H1 (cell line): ENCODE measurements around the gene MMEL1. TPM values are rescaled to one million over a fixed set of nuclear protein-coding genes. Genes with fewer than 3 reads are reported as not detected.

Experiments used
- CTCF ChIA-PET: fragments of 300-600 bp; sonication (Branson Sonifier 250); formaldehyde crosslinking; loops from one replicate; lab custom pipeline; 2021; ENCODE audit not compliant: partially characterized antibody; lab: Charles Lee
- POLR2A ChIA-PET: fragments of 300-600 bp; sonication (Branson Sonifier 250); formaldehyde crosslinking; loops from one replicate; lab custom pipeline; 2021; ENCODE audit warnings: inconsistent platforms; ENCODE audit not compliant: partially characterized antibody; lab: Charles Lee
- DNase-seq, 2 experiments: peaks; one replicate each; pipeline versions ENCODE4 v3.0.0 to v3.0.0-alpha.2; 2010 to 2022; ENCODE audit warnings: low spot score in 2 of 2, low read depth in 1 of 2, mixed read lengths in 1 of 2
- FAIRE-seq: peaks from 2 replicates; lab custom pipeline; 2011; peaks lifted over from hg19 to GRCh38; lab: Jason Lieb, UNC
- H2AFZ ChIP-seq: 2 replicates; pipeline ENCODE4 v1.8.1; 2012; ENCODE audit warnings: low read length, inconsistent platforms
- H2AK5ac ChIP-seq: 2 replicates; pipeline ENCODE4 v1.6.1; 2013; ENCODE audit warnings: low read depth, low read length
- H2BK120ac ChIP-seq: replicated peaks from 2 replicates; pipeline ENCODE3; 2013; ENCODE audit warnings: low read depth, low read length, inconsistent platforms
- H2BK12ac ChIP-seq: 2 replicates; pipeline ENCODE4 v1.6.1; 2013; ENCODE audit warnings: low read depth, low read length
- H2BK15ac ChIP-seq: 2 replicates; pipeline ENCODE4 v1.6.1; 2013; ENCODE audit warnings: low read length
- H2BK20ac ChIP-seq: 2 replicates; pipeline ENCODE4 v1.6.1; 2013; ENCODE audit warnings: low read length
- H2BK5ac ChIP-seq: 2 replicates; pipeline ENCODE4 v1.6.1; 2013; ENCODE audit warnings: low read depth, low read length
- H3K14ac ChIP-seq: 2 replicates; pipeline ENCODE4 v1.6.1; 2013; ENCODE audit warnings: inconsistent platforms; ENCODE audit not compliant: insufficient read length
- H3K18ac ChIP-seq: 2 replicates; pipeline ENCODE4 v1.6.1; 2013; ENCODE audit warnings: low read length; ENCODE audit errors: extremely low read depth
- H3K23ac ChIP-seq: 2 replicates; pipeline ENCODE4 v1.6.1; 2013; ENCODE audit warnings: inconsistent platforms; ENCODE audit not compliant: insufficient read length
- H3K23me2 ChIP-seq: 2 replicates; pipeline ENCODE4 v1.6.1; 2013; ENCODE audit warnings: low read depth, low read length
- H3K27ac ChIP-seq: 2 replicates; pipeline ENCODE4 v1.6.1; 2011; ENCODE audit warnings: low read depth, low read length, inconsistent platforms
- H3K27me3 ChIP-seq, 4 experiments: replicated peaks in 1 of 4; 1 replicate in 1 of 4; 2 replicates in 3 of 4; pipeline versions ENCODE4 v1.6.1 to v1.8.1; 2011 to 2013; ENCODE audit warnings: low read length in 3 of 4, mild to moderate bottlenecking in 3 of 4, inconsistent platforms in 2 of 4, mixed read lengths in 2 of 4, moderate library complexity in 1 of 4; ENCODE audit not compliant: control insufficient read depth in 3 of 4, insufficient read depth in 3 of 4; ENCODE audit errors: extremely low read depth in 1 of 4
- H3K36me3 ChIP-seq, 4 experiments: 2 replicates each; pipeline versions ENCODE4 v1.6.1 to v1.8.1; 2011 to 2013; ENCODE audit warnings: mild to moderate bottlenecking in 4 of 4, low read length in 3 of 4, moderate library complexity in 2 of 4, control low read depth in 1 of 4, inconsistent platforms in 1 of 4; ENCODE audit not compliant: insufficient read depth in 4 of 4, control insufficient read depth in 2 of 4
- H3K4ac ChIP-seq: replicated peaks from 2 replicates; pipeline ENCODE3; 2013; ENCODE audit warnings: low read length, low read depth, mixed read lengths, inconsistent platforms; ENCODE audit not compliant: insufficient read length
- H3K4me1 ChIP-seq, 4 experiments: replicated peaks in 1 of 4; 1 replicate in 1 of 4; 2 replicates in 3 of 4; pipeline versions ENCODE4 v1.6.1 to v1.8.1; 2011 to 2013; ENCODE audit warnings: low read length in 3 of 4, inconsistent platforms in 2 of 4, mixed read lengths in 1 of 4; ENCODE audit not compliant: insufficient read depth in 4 of 4, control insufficient read depth in 3 of 4
- H3K4me2 ChIP-seq, 2 experiments: 2 replicates each; pipeline versions ENCODE4 v1.6.1 to v1.8.1; 2011 to 2013; ENCODE audit warnings: low read depth in 2 of 2, low read length in 2 of 2, control low read depth in 1 of 2, inconsistent platforms in 1 of 2, mild to moderate bottlenecking in 1 of 2; ENCODE audit not compliant: insufficient read depth in 1 of 2
- H3K4me3 ChIP-seq, 4 experiments: fragments of 200-600, 300-600 bp in 1 of 4; sonication (generic), shearing (Covaris generic), sonication (Bioruptor Twin) in 1 of 4; 2 replicates each; pipeline versions ENCODE4 v1.5.1 to v1.8.1; 2011 to 2016; ENCODE audit warnings: low read length in 4 of 4, low read depth in 3 of 4, control low read depth in 2 of 4, inconsistent platforms in 2 of 4, mild to moderate bottlenecking in 2 of 4, mixed read lengths in 1 of 4, moderate library complexity in 1 of 4; ENCODE audit not compliant: insufficient read depth in 2 of 4; ENCODE audit errors: extremely low read depth in 1 of 4
- H3K56ac ChIP-seq: replicated peaks from 2 replicates; pipeline ENCODE3; 2013; ENCODE audit warnings: low read depth, mild to moderate bottlenecking, mixed read lengths, low read length, inconsistent platforms; ENCODE audit not compliant: insufficient read length
- H3K79me1 ChIP-seq: 2 replicates; pipeline ENCODE4 v1.6.1; 2013; ENCODE audit warnings: low read depth, low read length, control low read depth
- H3K79me2 ChIP-seq, 2 experiments: 2 replicates each; pipeline versions ENCODE4 v1.6.1 to v1.8.1; 2012 to 2013; ENCODE audit warnings: low read length in 2 of 2, mild to moderate bottlenecking in 2 of 2, inconsistent platforms in 1 of 2; ENCODE audit not compliant: insufficient read depth in 2 of 2, control insufficient read depth in 1 of 2
- H3K9ac ChIP-seq, 4 experiments: replicated peaks in 1 of 4; 1 replicate in 1 of 4; 2 replicates in 3 of 4; pipeline versions ENCODE4 v1.6.1 to v1.8.1; 2011 to 2013; ENCODE audit warnings: low read depth in 3 of 4, low read length in 3 of 4, control low read depth in 2 of 4, mild to moderate bottlenecking in 2 of 4, moderate library complexity in 2 of 4, inconsistent platforms in 1 of 4; ENCODE audit errors: extremely low read depth in 1 of 4
- H3K9me3 ChIP-seq, 2 experiments: 2 replicates each; pipeline versions ENCODE4 v1.6.1 to v1.8.1; 2012 to 2013; ENCODE audit warnings: mild to moderate bottlenecking in 2 of 2, moderate library complexity in 2 of 2, control low read depth in 1 of 2, inconsistent platforms in 1 of 2, low read depth in 1 of 2, low read length in 1 of 2, mixed read lengths in 1 of 2; ENCODE audit not compliant: insufficient read depth in 2 of 2
- H4K20me1 ChIP-seq, 2 experiments: replicated peaks in 1 of 2; 2 replicates each; pipeline versions ENCODE3 to v1.8.1; 2011 to 2013; ENCODE audit warnings: inconsistent platforms in 2 of 2, low read length in 2 of 2, mild to moderate bottlenecking in 1 of 2; ENCODE audit not compliant: insufficient read depth in 2 of 2, control insufficient read depth in 1 of 2
- H4K5ac ChIP-seq: 2 replicates; pipeline ENCODE4 v1.6.1; 2013; ENCODE audit warnings: low read length, low read depth, mixed read lengths, inconsistent platforms; ENCODE audit not compliant: insufficient read length
- H4K8ac ChIP-seq: 2 replicates; pipeline ENCODE4 v1.8.0; 2013; ENCODE audit warnings: mild to moderate bottlenecking, moderate library complexity, low read length, inconsistent platforms; ENCODE audit not compliant: insufficient read depth; ENCODE audit errors: extremely low read depth
- H4K91ac ChIP-seq: replicated peaks from 2 replicates; pipeline ENCODE3; 2013; ENCODE audit warnings: low read length, mixed read lengths, inconsistent platforms; ENCODE audit not compliant: insufficient read length
- BCL11A ChIP-seq, 2 experiments: IDR thresholded peaks; one replicate each; pipeline ENCODE4 v1.6.1; 2011; ENCODE audit warnings: low read depth in 2 of 2, low read length in 2 of 2, mild to moderate bottlenecking in 2 of 2
- CEBPB ChIP-seq: IDR thresholded peaks from 2 replicates; pipeline ENCODE4 v1.6.1; 2012; ENCODE audit warnings: low read depth, low read length
- CHD2 ChIP-seq: IDR thresholded peaks from 2 replicates; pipeline ENCODE4 v1.6.1; 2012; ENCODE audit warnings: low read length, improper control_type of control experiment
- CREB1 ChIP-seq: IDR thresholded peaks from 2 replicates; pipeline ENCODE4 v1.6.1; 2012; ENCODE audit warnings: inconsistent platforms
- JUN ChIP-seq: IDR thresholded peaks from 2 replicates; pipeline ENCODE4 v1.6.1; 2011; ENCODE audit warnings: low read depth, mild to moderate bottlenecking, improper control_type of control experiment, low read length
- RFX5 ChIP-seq: IDR thresholded peaks from 2 replicates; pipeline ENCODE4 v1.6.1; 2011; ENCODE audit warnings: low read depth, low read length, improper control_type of control experiment, borderline replicate concordance
- RXRA ChIP-seq: IDR thresholded peaks from 2 replicates; pipeline ENCODE4 v1.6.1; 2011; ENCODE audit warnings: low read depth, mild to moderate bottlenecking, low read length, moderate library complexity; ENCODE audit not compliant: insufficient read depth
- SIRT6 ChIP-seq: IDR thresholded peaks from one replicate; pipeline ENCODE4 v1.7.1; 2012; ENCODE audit warnings: low read length, inconsistent platforms
- WGBS, 2 experiments: shearing (Covaris generic) in 1 of 2; methylation state at CpG; one replicate each; pipeline versions ENCODE4 v1.1.6 to v1.1.7; 2013 to 2015; ENCODE audit warnings: low lambda C conversion rate in 2 of 2, mixed read lengths in 2 of 2, inconsistent platforms in 1 of 2, low coverage in 1 of 2, missing lambda C conversion rate in 1 of 2; ENCODE audit not compliant: insufficient replicate concordance in 2 of 2, insufficient coverage in 1 of 2, insufficient read length in 1 of 2; ENCODE audit errors: extremely low coverage in 1 of 2, missing lambda C conversion rate in 1 of 2; 5-methylcytosine and 5-hydroxymethylcytosine counted together
- polyA plus RNA-seq, 7 experiments: library from polyadenylated mRNA; depleted of rRNA in 3 of 7; stranded (reverse) in 5 of 7; unstranded in 2 of 7; fragments of >200 nt in 5 of 7; fragments of 200-250 nt in 2 of 7; gene quantifications; 1 replicate in 5 of 7; 2 replicates in 1 of 7; 4 replicates in 1 of 7; pipeline versions ENCODE4 v1.2.1 to v1.2.3, GENCODE V29; 2011 to 2013; ENCODE audit warnings: missing spikeins in 2 of 7, mixed read lengths in 2 of 7
- total RNA-seq: library from RNA; stranded (reverse); fragmentation: NEBNext Ultra II Directional; extraction: Animal tissue kit (Norgen Biotek cat#: 25700); gene quantifications from 2 replicates; pipeline ENCODE4 v1.2.1, GENCODE V29; 2021
- TF ChIP-seq, protein P1 (sequence below): IDR thresholded peaks from 2 replicates; pipeline ENCODE4 v1.6.1; 2012; ENCODE audit warnings: inconsistent platforms

The MMEL1 gene
- total and polyA plus RNA-seq, 2 of the 8 experiments (the other 6 are each of a cell fraction or from before 2014, with no cell fraction given) = 0.91 to 1.7 TPM

DNA sequence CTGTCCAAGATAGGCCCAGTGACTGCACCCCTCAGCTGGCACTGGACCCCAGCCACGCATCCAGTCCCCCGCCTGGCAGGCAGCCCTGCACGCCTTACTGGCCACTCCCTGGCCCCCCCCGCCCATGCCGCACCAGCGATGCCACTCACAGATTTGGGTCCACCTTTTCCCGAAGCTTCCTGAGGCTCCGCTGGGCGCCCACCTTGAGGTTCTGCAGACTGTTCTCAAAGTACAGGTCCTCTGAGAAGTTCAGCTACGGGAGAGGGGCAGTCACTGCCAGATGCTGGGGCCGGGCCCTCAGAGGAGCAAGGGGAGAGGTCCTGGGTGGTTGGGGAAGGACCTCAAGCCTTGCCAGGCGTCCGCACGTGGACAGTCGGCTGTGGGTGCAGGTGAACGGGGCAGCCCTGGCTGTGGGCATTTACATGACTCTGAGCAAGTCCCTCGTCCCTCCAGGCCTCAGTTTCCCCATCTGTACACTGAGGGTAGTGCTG, 38.1 kb downstream of the MMEL1 start:
- H3K4me3 ChIP-seq = no peak overlapping the region
- no peaks in the 10 kb centered on the region for H4K20me1 ChIP-seq
- H3K79me1 ChIP-seq = no peaks in the 10 kb centered on the region
- no peak overlapping the region for H3K9ac ChIP-seq
- H3K23me2 ChIP-seq = no peaks in the 10 kb centered on the region
- H2BK5ac ChIP-seq = no peak overlapping the region
- no peak overlapping the region for H3K14ac ChIP-seq
- 90% methylated on average over 12 of the region's 17 CpGs; no CpG with 5 or more reads in 1 of the 2 experiments for WGBS, 2 experiments
- ChIA-PET CTCF (no interaction called here), POLR2A (no interaction called here)
- no peak overlapping the region for H3K4me2 ChIP-seq
- no peak overlapping the region for H3K4ac ChIP-seq
- H2AK5ac ChIP-seq = no peak overlapping the region
- H2BK12ac ChIP-seq = no peak overlapping the region
- peaks cover 0 to 12% of the 10 kb centered on the region in 2 experiments; a peak in 2 of 4 replicates for H3K9me3 ChIP-seq
- FAIRE-seq = no peak
- no peak overlapping the region for H3K27ac ChIP-seq
- no peak overlapping the region for H3K18ac ChIP-seq
- no peak overlapping the region for H4K8ac ChIP-seq
- no peaks in the 10 kb centered on the region for H3K79me2 ChIP-seq
- TF ChIP-seq BCL11A (IDR thresholded peaks at IDR 0.05; ENCODE audit: low read depth in 2 of 2, low read length in 2 of 2) (no peak), RFX5 (no peak), RXRA (no peak), SIRT6 (no peak), JUN (no peak), CEBPB (no peak), CREB1 (no peak), CHD2 (no peak)
- TF ChIP-seq, protein P1, sequence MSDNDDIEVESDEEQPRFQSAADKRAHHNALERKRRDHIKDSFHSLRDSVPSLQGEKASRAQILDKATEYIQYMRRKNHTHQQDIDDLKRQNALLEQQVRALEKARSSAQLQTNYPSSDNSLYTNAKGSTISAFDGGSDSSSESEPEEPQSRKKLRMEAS = no peak
- H3K36me3 ChIP-seq = peaks cover 0 to 4% (median 0%) of the 10 kb centered on the region in 4 experiments; a peak in 1 of 8 replicates
- no peaks in the 10 kb centered on the region for H3K27me3 ChIP-seq
- H4K91ac ChIP-seq = no peak overlapping the region
- no peak overlapping the region for H4K5ac ChIP-seq
- H2AFZ ChIP-seq = no peak overlapping the region
- H3K56ac ChIP-seq = no peak overlapping the region
- no peak overlapping the region for H2BK20ac ChIP-seq
- H2BK15ac ChIP-seq = no peak overlapping the region
- H3K4me1 ChIP-seq = no peaks in the 10 kb centered on the region
- no peak overlapping the region for H3K23ac ChIP-seq
- DNase-seq = no peak
- no peak overlapping the region for H2BK120ac ChIP-seq
